Muscle layer of colon (tissue), 2 donors: ENCODE measurements around the gene MARCHF3.
"Not testable (repeated sequence)": the region's sequence is repeated elsewhere in the genome, so short reads cannot be mapped to it uniquely, and the experiment has no call there.

Source experiments
- H3K27ac ChIP-seq: one replicate; pipeline ENCODE4 v1.7.0; 2013; ENCODE audit warnings: low read depth, mild to moderate bottlenecking, low read length, moderate library complexity
- H3K27me3 ChIP-seq, 2 donors: one replicate each; pipeline ENCODE4 v1.7.0; 2013; ENCODE audit warnings: low read length in 2 of 2, mild to moderate bottlenecking in 2 of 2; ENCODE audit not compliant: insufficient read depth in 2 of 2, control insufficient read depth in 1 of 2
- H3K36me3 ChIP-seq: one replicate; pipeline ENCODE4 v1.7.0; 2013; ENCODE audit warnings: mild to moderate bottlenecking, low read length; ENCODE audit not compliant: insufficient read depth
- H3K4me1 ChIP-seq: one replicate; pipeline ENCODE4 v1.7.0; 2013; ENCODE audit warnings: mild to moderate bottlenecking, low read length; ENCODE audit not compliant: insufficient read depth
- H3K4me3 ChIP-seq, 2 donors: one replicate each; pipeline ENCODE4 v1.7.0; 2013; ENCODE audit warnings: low read length in 2 of 2, low read depth in 1 of 2, mild to moderate bottlenecking in 1 of 2, moderate library complexity in 1 of 2
- H3K9ac ChIP-seq: one replicate; pipeline ENCODE4 v1.7.0; 2013; ENCODE audit warnings: low read length
- H3K9me3 ChIP-seq: one replicate; pipeline ENCODE4 v1.7.0; 2013; ENCODE audit warnings: mild to moderate bottlenecking, low read length
- donor health status: abdominal sarcoma.
- donor health status: Adenocarcinoma of cecum.

Gene MARCHF3

DNA sequence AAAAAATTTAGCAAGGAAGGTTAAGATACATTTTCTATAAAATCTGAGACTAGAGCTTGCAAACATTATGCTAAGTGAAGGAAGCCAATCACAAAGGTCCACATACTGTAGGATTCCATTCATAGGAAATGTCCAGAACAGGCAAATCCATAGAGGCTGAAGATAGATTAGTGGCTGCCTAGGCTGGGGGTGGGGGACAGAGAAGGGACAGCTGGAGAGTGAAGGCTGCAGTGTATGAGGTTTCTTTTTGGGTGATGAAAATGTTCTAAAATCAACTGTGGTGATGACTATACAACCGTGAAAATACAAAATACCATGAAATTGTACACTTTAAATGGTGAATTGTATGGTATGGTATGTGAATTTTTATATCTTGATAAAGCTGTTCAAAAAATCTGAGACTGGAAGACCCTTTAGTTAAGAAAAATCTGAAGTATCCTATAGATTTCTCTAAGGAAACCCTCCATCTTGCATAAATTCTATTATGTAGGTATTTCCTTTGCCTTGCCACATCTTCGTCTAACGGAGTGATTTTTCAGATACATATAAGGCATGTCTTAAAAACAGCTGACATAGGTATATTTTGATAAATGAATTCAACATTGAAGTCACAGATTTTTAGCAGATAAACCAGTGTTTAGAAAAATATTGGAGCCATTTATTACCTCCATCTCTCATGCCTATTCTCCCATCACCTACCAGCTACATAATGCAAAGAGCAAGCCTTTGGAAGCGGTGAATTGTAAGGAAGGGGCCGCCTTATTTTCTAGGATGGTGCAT, 132.3 kb downstream of the MARCHF3 start:
- Histone ChIP-seq H3K4me3 (no peak overlapping the region), H3K36me3 (no peaks in the 10 kb centered on the region), H3K27ac (no peak overlapping the region), H3K9ac (no peak overlapping the region), H3K27me3 (no peaks in the 10 kb centered on the region), H3K9me3 (no peaks in the 10 kb centered on the region), H3K4me1 (no peaks in the 10 kb centered on the region)

DNA sequence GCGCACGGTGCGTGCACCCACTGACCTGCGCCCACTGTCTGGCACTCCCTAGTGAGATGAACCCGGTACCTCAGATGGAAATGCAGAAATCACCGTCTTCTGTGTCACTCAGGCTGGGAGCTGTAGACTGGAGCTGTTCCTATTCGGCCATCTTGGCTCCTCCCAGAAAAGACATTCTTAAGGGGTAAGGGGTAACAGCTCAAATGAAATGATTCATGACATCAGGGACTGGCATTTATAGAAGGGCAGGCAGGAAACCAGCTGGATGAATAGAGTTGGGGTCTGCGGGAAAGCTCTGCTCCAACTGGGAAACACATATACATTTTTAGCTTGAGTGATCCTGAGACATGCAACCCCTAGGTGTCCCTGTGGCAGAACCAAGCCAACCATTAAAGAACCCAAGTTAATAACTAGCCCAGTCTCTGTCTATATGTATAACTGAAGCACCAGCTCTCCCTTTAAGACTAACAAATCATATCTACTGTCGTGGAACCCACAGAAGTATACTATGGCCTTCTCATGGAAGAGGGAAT, 134.1 kb downstream of the MARCHF3 start:
- no peak overlapping the region for H3K4me3 ChIP-seq
- H3K36me3 ChIP-seq: no peaks in the 10 kb centered on the region
- H3K4me1 ChIP-seq: no peaks in the 10 kb centered on the region
- no peaks in the 10 kb centered on the region for H3K27me3 ChIP-seq
- no peak overlapping the region for H3K27ac ChIP-seq
- H3K9me3 ChIP-seq: no peaks in the 10 kb centered on the region
- no peak overlapping the region for H3K9ac ChIP-seq

DNA sequence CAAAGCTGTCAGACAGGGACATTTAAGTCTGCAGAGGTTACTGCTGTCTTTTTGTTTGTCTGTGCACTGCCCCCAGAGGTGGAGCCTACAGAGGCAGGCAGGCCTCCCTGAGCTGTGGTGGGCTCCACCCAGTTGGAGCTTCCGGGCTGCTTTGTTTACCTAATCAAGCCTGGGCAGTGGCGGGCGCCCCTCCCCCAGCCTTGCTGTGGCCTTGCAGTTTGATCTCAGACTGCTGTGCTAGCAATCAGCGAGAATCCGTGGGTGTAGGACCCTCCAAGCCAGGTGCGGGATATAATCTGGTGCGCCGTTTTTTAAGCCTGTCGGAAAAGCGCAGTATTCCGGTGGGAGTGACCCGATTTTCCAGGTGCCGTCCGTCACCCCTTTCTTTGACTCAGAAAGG, 134.6 kb downstream of the MARCHF3 start:
- not testable (repeated sequence) for H3K4me3 ChIP-seq, H3K36me3 ChIP-seq, H3K9me3 ChIP-seq, H3K9ac ChIP-seq, H3K27ac ChIP-seq, H3K27me3 ChIP-seq, H3K4me1 ChIP-seq

DNA sequence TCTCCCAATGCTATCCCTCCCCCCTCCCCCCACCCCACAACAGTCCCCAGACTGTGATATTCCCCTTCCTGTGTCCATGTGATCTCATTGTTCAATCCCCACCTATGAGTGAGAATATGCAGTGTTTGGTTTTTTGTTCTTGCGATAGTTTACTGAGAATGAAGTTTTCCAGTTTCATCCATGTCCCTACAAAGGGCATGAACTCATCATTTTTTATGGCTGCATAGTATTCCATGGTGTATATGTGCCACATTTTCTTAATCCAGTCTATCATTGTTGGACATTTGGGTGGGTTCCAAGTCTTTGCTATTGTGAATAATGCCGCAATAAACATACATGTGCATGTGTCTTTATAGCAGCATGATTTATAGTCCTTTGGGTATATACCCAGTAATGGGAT, 139.9 kb downstream of the MARCHF3 start:
- H3K27ac ChIP-seq, H3K4me1 ChIP-seq, H3K9ac ChIP-seq, H3K36me3 ChIP-seq, H3K4me3 ChIP-seq, H3K27me3 ChIP-seq, H3K9me3 ChIP-seq: not testable (repeated sequence)

DNA sequence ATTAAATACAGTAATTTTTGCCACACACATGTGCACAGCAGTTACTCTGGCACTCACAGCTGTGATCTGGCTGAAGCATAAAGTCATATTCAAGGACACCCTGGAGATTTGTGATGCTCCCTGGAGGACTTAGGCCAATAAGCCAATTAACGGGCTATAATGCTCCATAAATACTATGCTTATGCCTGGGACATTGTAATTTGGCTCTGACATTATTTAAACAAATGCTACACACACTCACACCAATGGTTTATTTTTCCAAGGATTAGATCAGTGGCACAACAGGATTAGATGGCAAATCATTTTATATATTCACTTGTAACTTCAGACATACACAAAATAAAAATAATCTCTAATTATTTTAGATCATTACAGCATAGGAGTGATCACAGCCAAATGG, 142.2 kb downstream of the MARCHF3 start:
- no peak overlapping the region for H3K9ac ChIP-seq
- no peaks in the 10 kb centered on the region for H3K4me1 ChIP-seq
- H3K9me3 ChIP-seq: no peaks in the 10 kb centered on the region
- H3K36me3 ChIP-seq: no peaks in the 10 kb centered on the region
- H3K4me3 ChIP-seq: no peak overlapping the region
- no peak overlapping the region for H3K27ac ChIP-seq
- H3K27me3 ChIP-seq: no peaks in the 10 kb centered on the region

DNA sequence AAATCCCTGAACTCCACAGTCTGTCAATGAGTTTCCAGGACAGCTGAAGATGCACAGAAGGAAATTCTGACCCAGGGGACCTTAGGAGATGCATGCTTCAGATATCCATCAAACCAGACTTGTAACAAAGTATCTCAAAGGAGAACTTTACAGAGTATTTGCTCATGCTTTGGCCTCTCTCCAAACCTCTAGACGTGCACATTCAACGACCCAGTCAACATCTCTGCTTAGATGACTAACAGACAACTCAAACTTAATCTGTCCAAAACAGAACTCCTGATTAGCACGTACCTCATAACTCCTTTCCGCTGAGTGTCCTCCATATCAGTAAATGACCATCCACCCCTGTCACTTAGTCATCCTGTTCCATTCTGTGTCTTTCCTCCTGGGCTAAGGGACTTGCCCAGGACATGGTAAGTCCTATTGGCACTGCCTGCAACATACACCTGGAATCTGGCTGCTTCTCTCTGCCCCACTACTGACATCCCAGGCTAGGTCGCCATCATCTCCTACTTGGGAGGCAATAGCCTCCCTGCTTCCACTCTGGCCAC, 146.0 kb downstream of the MARCHF3 start:
- H3K4me1 ChIP-seq: no peaks in the 10 kb centered on the region
- H3K4me3 ChIP-seq: no peak overlapping the region
- H3K9ac ChIP-seq: no peak overlapping the region
- no peak overlapping the region for H3K27ac ChIP-seq
- H3K36me3 ChIP-seq: no peaks in the 10 kb centered on the region
- H3K9me3 ChIP-seq: no peaks in the 10 kb centered on the region
- no peaks in the 10 kb centered on the region for H3K27me3 ChIP-seq

DNA sequence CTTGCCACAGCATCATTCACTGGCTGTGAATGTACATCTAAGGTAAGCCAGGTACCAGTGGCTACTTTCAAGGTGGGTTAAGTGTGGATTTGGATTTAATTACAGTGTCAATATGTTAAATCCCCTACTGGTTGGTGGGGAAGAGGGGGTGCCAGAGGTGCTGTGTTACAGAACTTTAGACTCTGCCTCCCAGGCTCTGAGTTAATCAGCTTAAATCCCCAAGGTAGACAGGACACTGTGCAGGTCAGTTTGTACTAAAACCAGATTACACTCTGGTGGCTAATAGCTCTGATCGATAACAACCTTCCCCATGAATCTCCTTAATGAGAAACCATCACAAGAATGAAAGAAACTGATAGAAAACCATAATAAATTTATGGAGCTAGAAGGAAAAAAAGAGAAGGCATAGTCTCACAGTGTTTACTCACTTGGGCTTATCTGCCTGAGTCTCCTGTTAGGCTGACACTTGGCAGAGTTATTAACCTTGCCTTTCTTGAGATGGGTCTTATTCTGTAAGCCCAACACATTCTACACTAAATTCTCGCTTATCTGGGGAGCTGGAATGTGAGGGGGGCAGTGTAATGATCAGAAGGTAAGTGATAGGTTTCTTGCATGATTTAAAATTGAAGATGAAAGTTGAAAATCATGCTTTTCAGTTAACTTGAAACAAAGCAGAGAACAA, 146.7 kb downstream of the MARCHF3 start:
- H3K27ac ChIP-seq: no peak overlapping the region
- H3K4me1 ChIP-seq: no peaks in the 10 kb centered on the region
- H3K36me3 ChIP-seq: no peaks in the 10 kb centered on the region
- no peak overlapping the region for H3K9ac ChIP-seq
- H3K4me3 ChIP-seq: no peak overlapping the region
- no peaks in the 10 kb centered on the region for H3K9me3 ChIP-seq
- no peaks in the 10 kb centered on the region for H3K27me3 ChIP-seq

DNA sequence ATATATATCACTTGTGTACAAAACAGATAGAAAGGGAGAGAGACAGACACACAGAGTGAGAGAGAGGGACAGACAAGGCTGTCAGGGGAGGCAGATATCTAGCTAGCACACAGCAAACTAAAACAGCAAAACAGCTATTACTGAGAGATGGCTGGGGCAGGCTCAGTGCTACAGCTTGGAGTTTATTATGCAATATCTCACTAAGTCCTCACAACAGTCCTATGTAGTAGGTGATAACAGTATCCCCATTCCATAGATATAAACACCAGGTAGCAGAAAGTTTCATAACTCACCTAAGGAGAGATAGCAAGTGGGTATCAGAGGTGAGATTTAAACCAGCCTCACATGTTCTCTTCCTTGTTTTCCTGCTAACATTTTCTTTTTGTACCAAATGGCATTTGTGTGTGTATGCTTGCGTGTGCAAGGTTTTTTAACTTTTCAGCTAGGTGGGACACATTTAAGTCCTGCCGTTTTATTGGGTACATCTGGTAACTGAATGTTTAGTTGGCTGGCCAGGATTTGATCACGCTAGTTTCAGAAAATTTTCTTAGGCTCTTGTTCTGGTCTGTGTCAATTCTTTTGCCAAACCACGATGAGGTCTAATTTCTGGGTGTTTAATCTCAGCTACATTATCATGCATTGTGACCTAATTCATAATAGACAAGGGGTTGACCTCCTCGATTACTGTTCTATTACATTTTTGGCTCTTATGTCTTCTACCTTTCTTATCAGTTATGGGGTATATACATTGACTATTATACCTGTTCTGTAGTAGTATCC, 148.3 kb downstream of the MARCHF3 start:
- H3K4me1 ChIP-seq: peaks cover 10% of the 10 kb centered on the region
- H3K27me3 ChIP-seq: no peaks in the 10 kb centered on the region
- H3K36me3 ChIP-seq: no peaks in the 10 kb centered on the region
- no peak overlapping the region for H3K4me3 ChIP-seq
- H3K27ac ChIP-seq: no peak overlapping the region
- H3K9ac ChIP-seq: no peak overlapping the region
- no peaks in the 10 kb centered on the region for H3K9me3 ChIP-seq

DNA sequence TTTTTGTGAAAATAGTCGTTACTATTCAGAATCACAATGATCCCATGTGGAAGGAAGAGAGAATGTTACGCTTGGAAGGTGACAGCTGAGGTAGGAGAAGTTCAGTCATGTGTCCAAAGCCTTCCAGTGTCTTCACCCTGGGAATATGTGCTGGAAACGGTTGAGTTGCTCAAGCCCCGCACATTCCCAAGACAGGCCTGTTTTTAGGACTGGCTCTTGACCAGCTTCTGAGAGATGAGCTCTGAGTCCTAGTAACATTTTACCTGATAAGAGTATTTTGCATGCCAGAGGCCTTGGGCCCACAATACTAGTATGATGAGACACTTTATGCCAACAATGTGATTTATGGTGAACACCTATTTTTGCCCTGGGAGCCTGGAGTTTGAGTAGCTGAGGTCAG, 151.7 kb downstream of the MARCHF3 start:
- H3K27ac ChIP-seq: no peak overlapping the region
- no peaks in the 10 kb centered on the region for H3K9me3 ChIP-seq
- no peaks in the 10 kb centered on the region for H3K27me3 ChIP-seq
- H3K36me3 ChIP-seq: no peaks in the 10 kb centered on the region
- H3K9ac ChIP-seq: no peak overlapping the region
- peaks cover 29% of the 10 kb centered on the region for H3K4me1 ChIP-seq
- no peak overlapping the region for H3K4me3 ChIP-seq

DNA sequence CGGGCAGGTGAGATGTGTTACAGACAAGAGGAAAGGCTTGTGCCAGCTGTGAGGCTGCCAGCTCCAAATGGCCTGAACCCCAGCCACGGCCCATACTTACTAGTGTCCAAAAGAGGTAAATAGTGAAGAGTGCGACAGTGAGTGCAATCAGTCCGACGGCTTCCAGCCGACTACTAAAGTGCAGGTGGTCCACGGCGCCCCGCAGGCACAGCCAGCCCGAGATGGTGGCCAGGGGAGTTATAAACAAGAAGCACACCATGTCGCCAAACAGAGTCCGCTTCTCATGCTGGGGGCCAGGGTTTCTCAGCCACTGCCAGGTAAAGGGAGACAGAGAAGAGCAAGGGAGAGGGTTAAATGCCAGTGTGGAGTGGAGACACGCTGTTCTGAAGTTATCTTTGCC, 152.3 kb downstream of the MARCHF3 start:
- no peak overlapping the region for H3K9ac ChIP-seq
- H3K9me3 ChIP-seq: no peaks in the 10 kb centered on the region
- no peak overlapping the region for H3K4me3 ChIP-seq
- H3K27ac ChIP-seq: no peak overlapping the region
- no peaks in the 10 kb centered on the region for H3K36me3 ChIP-seq
- H3K27me3 ChIP-seq: no peaks in the 10 kb centered on the region
- peaks cover 29% of the 10 kb centered on the region for H3K4me1 ChIP-seq

DNA sequence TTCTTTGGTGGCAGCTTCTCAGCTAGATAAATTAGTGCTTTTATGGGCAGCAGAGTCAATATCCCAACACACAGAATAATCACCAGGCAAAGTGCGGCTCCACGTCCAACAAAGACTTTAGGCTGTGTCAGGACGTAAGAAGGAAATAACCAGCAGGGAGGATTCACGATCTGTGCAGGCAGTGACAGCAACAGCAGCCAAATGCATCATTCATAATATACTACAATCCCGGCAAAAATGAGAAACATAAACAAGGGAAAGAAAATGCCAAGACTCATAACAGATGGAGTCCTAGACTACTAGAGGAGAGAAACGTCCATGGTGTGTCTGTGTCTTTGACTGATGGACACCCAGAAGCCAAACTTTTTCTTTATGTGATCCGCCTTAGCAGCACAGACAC, 152.8 kb downstream of the MARCHF3 start:
- Histone ChIP-seq H3K9ac (no peak overlapping the region), H3K36me3 (no peaks in the 10 kb centered on the region), H3K27ac (no peak overlapping the region), H3K27me3 (no peaks in the 10 kb centered on the region), H3K9me3 (no peaks in the 10 kb centered on the region), H3K4me3 (no peak overlapping the region), H3K4me1 (peaks cover 29% of the 10 kb centered on the region)
